Peyer's patch (tissue), 4 donors: ENCODE measurements around the gene NDUFS8. TPM values are rescaled to one million over a fixed set of nuclear protein-coding genes. Genes with fewer than 3 reads are reported as not detected.

Experiments used
- DNase-seq, 3 donors: peaks; one replicate each; pipeline ENCODE4 v3.0.0-alpha.2; 2017 to 2019
- H3K27ac ChIP-seq, 4 donors: fragments of 200-600 bp; sonication (generic); one replicate each; pipeline ENCODE4 v1.5.1; 2016 to 2019
- H3K27me3 ChIP-seq, 2 donors: fragments of 200-600 bp; sonication (generic); one replicate each; pipeline ENCODE4 v1.5.1; 2019
- H3K36me3 ChIP-seq, 3 donors: fragments of 200-600 bp; sonication (generic); one replicate each; pipeline ENCODE4 v1.5.1; 2016 to 2019
- H3K4me1 ChIP-seq, 4 donors: fragments of 200-600 bp; sonication (generic); one replicate each; pipeline ENCODE4 v1.5.1; 2016 to 2019
- H3K4me3 ChIP-seq, 4 donors: fragments of 200-600 bp; sonication (generic); 1 replicate in 3 of 4; 2 replicates in 1 of 4; pipeline ENCODE4 v1.5.1; 2016 to 2019; ENCODE audit warnings: mild to moderate bottlenecking in 1 of 4
- H3K9me3 ChIP-seq, 4 donors: fragments of 200-600 bp; sonication (generic); one replicate each; pipeline ENCODE4 v1.5.1; 2016 to 2019; ENCODE audit warnings: mild to moderate bottlenecking in 1 of 4
- CTCF ChIP-seq, 6 experiments: fragments of 450-650 bp in 4 of 6; fragments of 200-600 bp in 2 of 6; sonication (generic) in 1 of 6; IDR thresholded peaks; one replicate each; pipeline ENCODE4 v1.5.1; 2017 to 2019; ENCODE audit warnings: antibody characterized with exemption in 6 of 6, mild to moderate bottlenecking in 3 of 6, moderate library complexity in 1 of 6
- POLR2A ChIP-seq, 2 donors: fragments of 450-650 bp; IDR thresholded peaks; one replicate each; pipeline ENCODE4 v1.5.1; 2017; ENCODE audit warnings: antibody characterized with exemption in 2 of 2, mild to moderate bottlenecking in 2 of 2, moderate library complexity in 2 of 2
- total RNA-seq, 4 donors: library from RNA; depleted of rRNA; stranded (reverse); fragments of >200 nt; gene quantifications; one replicate each; pipeline ENCODE4 v1.1.0, GENCODE V29; 2016

NDUFS8 gene
- total RNA-seq, 4 donors from 2014 or later = 153 to 195 (median 162) TPM

- peaks cover 0 to 35% (median 21%) of the 10 kb centered on the region in 4 donors for H3K4me1 ChIP-seq
- no peaks in the 10 kb centered on the region for H3K36me3 ChIP-seq
- peak within 1 kb of the TSS; percentile 88 to 94 (median 90) for H3K27ac ChIP-seq
- H3K27me3 ChIP-seq = no peaks in the 10 kb centered on the region
- H3K4me3 ChIP-seq = peak within 1 kb of the TSS; percentile 73 to 99 (median 76)
- H3K9me3 ChIP-seq = no peaks in the 10 kb centered on the region
- TF ChIP-seq CTCF (IDR thresholded peaks at IDR 0.05) (no peak), POLR2A (IDR thresholded peaks at IDR 0.05) (peak; percentile 83 to 84)
- peak; percentile 91 to 96 (median 95) for DNase-seq
These were observed 26.5 kb upstream of the NDUFS8 start, which contains the start of gene UNC93B1 for GRCh38 chr11:68003846-68004550. Gene UNC93B1 (minus strand): TSS chr11:68004097. CDS start chr11:68004043, 54 bp downstream.

GRCh38 chr11:68004551-68005335 is 25.7 kb upstream of the NDUFS8 start:
- TF ChIP-seq CTCF (IDR thresholded peaks at IDR 0.05) (no peak), POLR2A (IDR thresholded peaks at IDR 0.05) (no peak)
- peaks cover 3 to 42% (median 26%) of the 10 kb centered on the region in 4 donors for H3K4me1 ChIP-seq
- H3K27ac ChIP-seq = peak overlapping the region in 2 of 4 donors; percentile 88 to 91
- no peaks in the 10 kb centered on the region for H3K9me3 ChIP-seq
- DNase-seq = peak in 1 of 3 donors; percentile 31
- H3K36me3 ChIP-seq = no peaks in the 10 kb centered on the region
- H3K27me3 ChIP-seq = no peaks in the 10 kb centered on the region
- H3K4me3 ChIP-seq = peak overlapping the region in 3 of 4 donors; percentile 73 to 99 (median 75)

GRCh38 chr11:68006606-68007166 is 23.8 kb upstream of the NDUFS8 start:
- Histone ChIP-seq H3K27ac (peak overlapping the region in 1 of 4 donors; percentile 34), H3K9me3 (no peaks in the 10 kb centered on the region), H3K36me3 (no peaks in the 10 kb centered on the region), H3K4me1 (peaks cover 8 to 59% (median 28%) of the 10 kb centered on the region in 4 donors), H3K27me3 (no peaks in the 10 kb centered on the region), H3K4me3 (no peak overlapping the region)
- no peak for TF ChIP-seq POLR2A (IDR thresholded peaks at IDR 0.05)
- no peak for TF ChIP-seq CTCF (IDR thresholded peaks at IDR 0.05)
- peak in 2 of 3 donors; percentile 22 to 46 for DNase-seq

- TF ChIP-seq CTCF (IDR thresholded peaks at IDR 0.05) (no peak), POLR2A (IDR thresholded peaks at IDR 0.05) (no peak)
- Histone ChIP-seq H3K4me3 (no peak overlapping the region), H3K4me1 (peaks cover 8 to 60% (median 24%) of the 10 kb centered on the region in 4 donors), H3K27ac (peak overlapping the region; percentile 43 to 98 (median 90)), H3K27me3 (no peaks in the 10 kb centered on the region), H3K36me3 (no peaks in the 10 kb centered on the region), H3K9me3 (no peaks in the 10 kb centered on the region)
- peak in 2 of 3 donors; percentile 26 to 48 for DNase-seq
These were observed 22.7 kb upstream of the NDUFS8 start for GRCh38 chr11:68007498-68008380.
